H54 (cell line): Measurements from ENCODE around the gene TMEM86B.

Source experiments
- DNase-seq: peaks from one replicate; pipeline ENCODE4 v3.0.0; 2011; ENCODE audit warnings: low spot score, mixed read lengths; ENCODE audit not compliant: insufficient read length
- FAIRE-seq: peaks from 3 replicates; lab custom pipeline; 2011; peaks lifted over from hg19 to GRCh38; lab: Jason Lieb, UNC
- POLR2A ChIP-seq: IDR thresholded peaks from 2 replicates; pipeline ENCODE4 v1.6.1; 2011; ENCODE audit warnings: low read depth, mild to moderate bottlenecking, low read length

TMEM86B gene

GRCh38 chr19:55228403-55229031, at the start of gene TMEM86B:
Gene TMEM86B (minus strand): TSS chr19:55228763. CDS start chr19:55228741, 22 bp downstream.
- no peak for DNase-seq
- TF ChIP-seq POLR2A = no peak
- no peak for FAIRE-seq

GRCh38 chr19:55277494-55277893, 48.9 kb upstream of the TMEM86B start:
- DNase-seq = no peak
- no peak for FAIRE-seq
- TF ChIP-seq POLR2A = no peak

GRCh38 chr19:55276720-55277430, 48.3 kb upstream of the TMEM86B start:
- DNase-seq = no peak
- no peak for FAIRE-seq
- no peak for TF ChIP-seq POLR2A

GRCh38 chr19:55275851-55276719, 47.5 kb upstream of the TMEM86B start:
- FAIRE-seq (no peak), DNase-seq (no peak)
- no peak for TF ChIP-seq POLR2A

- TF ChIP-seq POLR2A = no peak
- FAIRE-seq (no peak), DNase-seq (no peak)
Observed at GRCh38 chr19:55273978-55274707, 45.6 kb upstream of the TMEM86B start.

GRCh38 chr19:55272142-55272541, 43.6 kb upstream of the TMEM86B start:
- DNase-seq (no peak), FAIRE-seq (no peak)
- no peak for TF ChIP-seq POLR2A

GRCh38 chr19:55270172-55270942, 41.8 kb upstream of the TMEM86B start:
- no peak for TF ChIP-seq POLR2A
- DNase-seq (no peak), FAIRE-seq (no peak)

- DNase-seq = no peak
- FAIRE-seq = no peak
- no peak for TF ChIP-seq POLR2A
Observed at GRCh38 chr19:55269299-55269698, 40.7 kb upstream of the TMEM86B start.

- FAIRE-seq (no peak), DNase-seq (no peak)
- no peak for TF ChIP-seq POLR2A
Observed at GRCh38 chr19:55266840-55267239, 38.3 kb upstream of the TMEM86B start.

- FAIRE-seq = no peak
- no peak for TF ChIP-seq POLR2A
- no peak for DNase-seq
Observed at GRCh38 chr19:55266404-55266803, 37.8 kb upstream of the TMEM86B start.

GRCh38 chr19:55265723-55266386, 37.3 kb upstream of the TMEM86B start:
- no peak for TF ChIP-seq POLR2A
- FAIRE-seq (no peak), DNase-seq (no peak)

GRCh38 chr19:55265173-55265572, 36.6 kb upstream of the TMEM86B start:
- no peak for TF ChIP-seq POLR2A
- FAIRE-seq (no peak), DNase-seq (no peak)

- no peak for FAIRE-seq
- no peak for DNase-seq
- no peak for TF ChIP-seq POLR2A
Observed at GRCh38 chr19:55264531-55264930, 36.0 kb upstream of the TMEM86B start.
